ENCODE data around the gene SYNDIG1. TPM values are rescaled to one million over a fixed set of nuclear protein-coding genes. Genes with fewer than 3 reads are reported as not detected.
A peak's percentile ranks its signal among the peaks of the same experiment; 100 is the strongest.
"Not testable (repeated sequence)": the region's sequence is repeated elsewhere in the genome, so short reads cannot be mapped to it uniquely, and the experiment has no call there.

Gene SYNDIG1
- total RNA-seq, 3 donors from 2014 or later = not detected

DNA sequence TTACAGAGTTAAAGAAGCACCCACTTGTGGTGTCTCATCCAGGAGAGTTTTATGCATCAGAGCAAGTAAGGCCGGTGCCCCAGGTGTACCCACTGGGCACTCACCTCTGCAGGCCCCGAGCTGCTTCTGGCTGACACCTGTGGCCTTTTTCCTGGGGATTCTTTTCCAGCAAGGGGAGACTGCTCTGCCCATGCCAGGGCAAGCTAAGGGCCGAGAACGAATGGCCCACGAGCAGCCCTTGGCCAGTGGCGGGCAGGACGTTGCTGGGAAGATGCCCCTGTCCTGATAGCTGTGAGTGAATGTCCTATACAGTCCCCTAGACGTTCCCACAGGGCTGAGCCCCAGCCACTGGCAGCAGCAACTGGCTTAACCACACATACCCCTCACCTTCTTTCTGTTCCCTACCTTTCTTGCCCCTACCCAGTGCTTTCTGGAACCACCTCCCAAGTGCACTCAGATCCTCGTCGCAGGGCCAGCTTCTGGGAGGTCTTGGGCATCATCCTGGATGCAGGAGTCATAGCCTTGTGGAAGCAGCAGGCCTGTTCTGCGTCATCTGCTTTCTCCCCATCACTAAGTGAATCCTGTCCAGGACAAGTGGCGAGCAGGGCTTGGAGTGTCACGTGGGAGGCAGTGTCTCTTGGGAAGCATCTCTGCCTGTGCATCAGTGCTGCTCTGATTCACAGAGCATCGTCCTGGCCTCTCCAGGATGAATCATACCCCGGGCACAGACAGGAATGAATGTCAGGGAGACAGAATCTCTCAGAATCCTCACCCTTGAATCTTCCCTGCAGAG lies 32.5 kb downstream of the SYNDIG1 start:
- Mint-ChIP-seq H3K36me3 (ENCODE audit: insufficient read depth) (no peaks in the 10 kb centered on the region), H3K9me3 (no peaks in the 10 kb centered on the region), H3K27me3 (ENCODE audit: low read depth) (peaks cover 4% of the 10 kb centered on the region), H3K4me3 (no peak overlapping the region), H3K4me1 (ENCODE audit: low read depth) (no peaks in the 10 kb centered on the region)
- DNase-seq (no peak), ATAC-seq (no peak)

DNA sequence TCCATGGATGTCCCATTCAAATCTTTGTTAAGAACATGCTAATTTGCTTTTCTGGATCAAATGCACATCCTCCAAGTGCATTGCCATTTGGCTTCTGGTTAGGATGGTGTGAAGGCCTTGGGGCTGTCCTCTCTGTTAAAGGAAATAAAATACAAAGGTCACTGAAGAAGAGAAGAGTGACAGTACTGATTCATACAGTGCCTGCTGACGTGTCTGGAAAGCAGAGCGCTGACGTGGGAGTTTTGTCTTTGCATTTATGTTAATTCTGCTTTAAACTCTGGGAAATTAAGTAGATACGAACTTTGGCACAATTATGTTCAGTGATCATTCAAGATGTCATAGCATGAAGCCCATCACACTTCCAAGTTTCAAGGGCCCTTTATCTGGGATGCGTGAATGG lies 33.2 kb downstream of the SYNDIG1 start:
- Mint-ChIP-seq H3K36me3 (ENCODE audit: insufficient read depth) (no peaks in the 10 kb centered on the region), H3K4me3 (no peak overlapping the region), H3K4me1 (ENCODE audit: low read depth) (no peaks in the 10 kb centered on the region), H3K27me3 (ENCODE audit: low read depth) (peaks cover 5% of the 10 kb centered on the region), H3K9me3 (no peaks in the 10 kb centered on the region)
- ATAC-seq (no peak), DNase-seq (no peak)

DNA sequence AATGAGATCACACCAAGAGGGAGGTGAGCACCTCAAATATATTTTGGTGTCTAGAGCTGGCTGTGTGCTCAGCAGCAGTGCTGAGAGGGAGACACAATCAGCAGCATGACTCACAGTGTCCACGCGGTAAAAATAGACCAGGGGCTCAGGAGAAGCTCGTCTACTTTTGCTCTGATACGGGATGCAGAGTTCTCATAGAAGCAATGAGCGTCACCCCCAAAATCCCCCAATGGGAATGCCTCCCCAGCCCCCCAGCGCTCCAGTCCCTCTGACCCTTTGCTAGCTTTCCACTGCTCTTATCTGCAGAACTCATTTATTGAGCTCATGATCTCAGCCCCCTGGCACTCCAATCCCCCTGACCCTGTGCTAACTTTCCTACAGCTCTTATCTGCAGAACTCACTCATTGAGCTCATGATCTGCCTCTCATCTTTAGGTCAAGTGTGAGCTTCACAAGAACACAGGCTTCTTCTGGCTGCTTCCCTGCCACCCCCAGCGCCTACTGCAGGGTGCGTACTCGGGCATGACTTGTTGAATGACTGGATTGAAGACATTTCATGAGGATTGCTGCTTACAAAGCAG lies 34.0 kb downstream of the SYNDIG1 start:
- ATAC-seq (no peak), DNase-seq (no peak)
- Mint-ChIP-seq H3K9me3 (no peaks in the 10 kb centered on the region), H3K4me1 (ENCODE audit: low read depth) (no peaks in the 10 kb centered on the region), H3K27me3 (ENCODE audit: low read depth) (peaks cover 5% of the 10 kb centered on the region), H3K36me3 (ENCODE audit: insufficient read depth) (no peaks in the 10 kb centered on the region), H3K4me3 (no peak overlapping the region)

DNA sequence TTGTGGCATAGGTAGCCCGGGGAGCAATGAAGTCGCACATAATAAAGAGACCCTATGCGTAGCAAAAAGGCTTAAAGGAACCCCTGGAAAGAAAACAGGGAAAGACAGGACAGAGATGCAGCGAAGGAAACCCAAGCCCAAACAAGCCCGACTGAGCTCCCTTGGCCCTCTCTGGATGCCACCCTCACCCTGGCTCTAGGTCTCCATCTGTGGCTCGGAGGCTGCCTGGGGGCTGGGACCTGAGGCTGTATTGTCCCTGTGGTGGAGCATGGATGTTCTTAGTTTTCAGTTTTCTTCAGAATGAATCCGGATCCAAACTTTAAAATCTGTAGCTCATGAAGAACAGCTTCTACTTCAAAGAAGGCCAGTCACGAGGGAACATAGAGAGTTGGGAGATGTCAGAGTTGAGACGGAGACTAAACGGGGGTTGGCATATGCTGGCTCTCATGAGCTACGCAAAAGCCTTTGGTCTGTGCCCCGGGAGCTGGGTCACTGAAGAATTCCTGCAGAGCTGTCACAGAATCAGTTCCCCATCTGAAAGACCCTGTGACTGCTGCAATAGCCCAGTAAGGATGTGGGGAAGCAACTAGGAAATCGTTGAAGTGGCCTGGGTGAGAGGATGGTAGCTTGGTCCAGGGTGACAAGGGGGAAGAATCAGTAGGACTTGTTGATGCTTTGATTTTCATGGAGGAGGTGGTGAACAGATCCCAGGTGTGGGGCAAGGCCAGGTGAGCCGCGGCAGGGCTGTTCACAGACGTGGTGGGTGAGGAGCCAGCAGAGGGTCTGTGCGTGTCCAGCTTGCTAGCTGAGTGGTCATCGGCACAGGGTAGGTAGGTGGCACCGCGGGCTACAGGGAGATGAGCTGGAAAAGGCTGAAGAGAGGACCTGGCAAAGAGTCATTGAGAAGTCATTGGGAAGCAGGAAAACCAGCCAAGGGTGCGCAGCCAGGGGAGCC lies 35.2 kb downstream of the SYNDIG1 start:
- ATAC-seq (no peak), DNase-seq (no peak)
- no peaks in the 10 kb centered on the region for H3K4me1 Mint-ChIP-seq (ENCODE audit: low read depth)
- H3K27me3 Mint-ChIP-seq (ENCODE audit: low read depth) = peaks cover 5% of the 10 kb centered on the region
- no peak overlapping the region for H3K4me3 Mint-ChIP-seq
- H3K9me3 Mint-ChIP-seq = no peaks in the 10 kb centered on the region
- H3K36me3 Mint-ChIP-seq (ENCODE audit: insufficient read depth) = no peaks in the 10 kb centered on the region

DNA sequence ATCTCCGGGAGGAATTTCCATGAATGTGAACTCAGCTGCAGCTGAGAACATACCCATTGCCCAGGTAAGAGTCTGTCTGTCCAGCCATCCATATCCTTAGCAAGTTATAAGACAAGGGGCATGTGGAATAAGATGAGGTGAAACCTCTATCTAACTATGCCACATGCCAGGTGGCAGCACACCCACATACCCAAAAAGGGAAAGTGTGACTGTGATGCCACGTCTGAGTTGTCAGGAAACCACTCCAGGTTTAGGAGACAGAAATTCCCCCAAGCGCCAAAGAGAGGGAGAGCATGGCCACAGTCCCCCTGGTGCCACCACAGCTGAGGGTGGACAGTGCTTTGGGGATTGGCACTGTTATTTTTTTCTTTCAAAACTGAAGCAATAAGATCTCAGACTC lies 36.7 kb downstream of the SYNDIG1 start:
- ATAC-seq (no peak), DNase-seq (no peak)
- no peaks in the 10 kb centered on the region for H3K9me3 Mint-ChIP-seq
- H3K4me3 Mint-ChIP-seq = no peak overlapping the region
- H3K27me3 Mint-ChIP-seq (ENCODE audit: low read depth) = peaks cover 8% of the 10 kb centered on the region
- H3K4me1 Mint-ChIP-seq (ENCODE audit: low read depth) = no peaks in the 10 kb centered on the region
- H3K36me3 Mint-ChIP-seq (ENCODE audit: insufficient read depth) = no peaks in the 10 kb centered on the region

DNA sequence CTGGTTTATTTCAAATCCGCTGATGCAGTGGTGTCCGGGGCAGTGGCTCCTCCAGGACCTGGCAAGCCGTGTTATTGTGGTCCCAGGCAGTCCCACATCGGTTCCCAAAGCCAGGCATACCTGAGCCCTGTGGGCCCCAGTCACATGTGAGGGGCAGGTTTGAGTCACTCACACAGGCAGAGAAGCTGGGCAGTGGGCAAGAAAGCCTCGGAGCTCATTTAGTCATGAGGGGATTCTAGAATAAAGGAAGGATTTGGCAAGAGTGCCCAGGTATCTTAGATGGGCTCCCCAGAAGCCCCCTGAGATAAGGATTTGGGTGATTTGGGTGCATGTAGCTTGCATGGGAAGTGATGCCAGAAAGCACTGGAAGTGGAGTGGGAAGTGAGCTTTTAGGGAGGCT lies 37.3 kb downstream of the SYNDIG1 start:
- Mint-ChIP-seq H3K4me1 (ENCODE audit: low read depth) (no peaks in the 10 kb centered on the region), H3K9me3 (no peaks in the 10 kb centered on the region), H3K4me3 (no peak overlapping the region), H3K27me3 (ENCODE audit: low read depth) (peaks cover 12% of the 10 kb centered on the region), H3K36me3 (ENCODE audit: insufficient read depth) (no peaks in the 10 kb centered on the region)
- ATAC-seq (no peak), DNase-seq (no peak)

DNA sequence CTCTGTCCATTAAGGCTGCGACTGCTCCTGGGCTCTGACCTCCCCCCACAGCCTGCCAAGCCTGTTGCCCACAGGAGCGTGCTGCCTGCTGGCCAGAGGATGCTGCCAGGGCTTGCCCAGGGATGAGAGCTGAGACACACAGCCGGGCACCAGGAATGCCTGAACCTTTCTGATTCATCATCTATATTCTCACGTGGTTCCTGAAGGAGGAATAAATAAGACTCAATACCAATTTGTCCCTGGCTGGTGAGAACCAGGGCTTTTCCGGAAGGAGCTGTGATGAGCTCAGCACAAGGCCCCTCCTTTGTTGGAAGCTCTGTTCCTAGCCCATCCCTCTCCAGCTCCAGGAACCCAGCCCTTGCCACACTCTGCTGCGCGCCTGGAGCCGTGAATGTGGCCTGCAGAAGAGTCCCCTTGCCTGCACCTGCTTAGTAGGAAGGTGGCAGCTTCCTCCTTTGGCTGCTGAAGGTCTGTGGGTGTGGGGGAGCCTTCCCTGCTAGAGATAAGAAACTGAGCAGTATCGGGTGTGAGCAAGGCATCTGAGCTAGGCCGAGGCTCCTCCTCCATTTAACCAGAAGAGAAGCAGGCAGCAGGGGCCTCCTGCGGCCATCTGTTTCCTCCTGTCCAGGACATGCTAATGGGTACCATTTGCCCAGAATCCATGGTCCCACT lies 37.9 kb downstream of the SYNDIG1 start:
- Mint-ChIP-seq H3K4me1 (ENCODE audit: low read depth) (no peaks in the 10 kb centered on the region), H3K4me3 (no peak overlapping the region), H3K36me3 (ENCODE audit: insufficient read depth) (no peaks in the 10 kb centered on the region), H3K27me3 (ENCODE audit: low read depth) (peaks cover 14% of the 10 kb centered on the region), H3K9me3 (no peaks in the 10 kb centered on the region)
- DNase-seq = no peak
- ATAC-seq = no peak

DNA sequence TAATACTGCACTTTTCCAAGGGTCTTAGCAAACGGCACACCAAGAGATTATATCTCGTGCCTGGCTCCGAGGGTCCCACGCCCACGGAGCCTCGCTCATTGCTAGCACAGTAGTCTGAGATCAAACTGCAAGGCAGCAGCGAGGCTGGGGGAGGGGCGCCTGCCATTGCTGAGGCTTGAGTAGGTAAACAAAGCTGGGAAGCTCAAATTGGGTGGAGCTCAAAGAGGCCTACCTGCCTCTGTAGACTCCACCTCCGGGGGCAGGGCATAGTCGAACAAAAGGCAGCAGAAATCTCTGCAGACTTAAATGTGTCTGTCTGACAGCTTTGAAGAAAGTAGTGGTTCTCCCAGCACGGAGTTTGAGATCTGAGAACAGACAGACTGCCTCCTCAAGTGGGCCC lies 43.0 kb downstream of the SYNDIG1 start:
- not testable (repeated sequence) for H3K9me3 Mint-ChIP-seq; H3K4me3 Mint-ChIP-seq; H3K27me3 Mint-ChIP-seq (ENCODE audit: low read depth); H3K4me1 Mint-ChIP-seq (ENCODE audit: low read depth); ATAC-seq; H3K36me3 Mint-ChIP-seq (ENCODE audit: insufficient read depth); DNase-seq

DNA sequence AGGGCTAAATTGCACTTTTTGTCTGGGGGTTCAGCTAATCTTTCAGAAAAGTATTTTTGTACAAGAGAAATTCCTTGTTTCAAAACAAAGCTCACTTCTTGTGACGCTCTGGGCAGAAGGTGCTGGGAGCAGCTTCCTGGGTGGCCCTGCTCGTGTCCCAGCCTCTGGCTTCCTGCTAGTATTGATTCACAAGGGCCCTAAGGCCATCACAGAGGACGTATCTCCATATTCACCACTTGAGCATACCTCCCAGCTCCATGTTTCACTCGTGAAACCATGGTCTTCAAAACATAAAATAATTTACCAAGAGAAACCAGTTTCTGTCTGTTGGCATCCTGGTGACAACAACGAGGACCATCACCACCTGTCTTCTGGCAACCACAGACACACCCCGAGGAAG lies 49.1 kb downstream of the SYNDIG1 start:
- H3K27me3 Mint-ChIP-seq (ENCODE audit: low read depth) = peaks cover 1% of the 10 kb centered on the region
- H3K4me1 Mint-ChIP-seq (ENCODE audit: low read depth) = no peaks in the 10 kb centered on the region
- ATAC-seq = no peak
- no peaks in the 10 kb centered on the region for H3K36me3 Mint-ChIP-seq (ENCODE audit: insufficient read depth)
- no peak overlapping the region for H3K4me3 Mint-ChIP-seq
- no peaks in the 10 kb centered on the region for H3K9me3 Mint-ChIP-seq
- no peak for DNase-seq

DNA sequence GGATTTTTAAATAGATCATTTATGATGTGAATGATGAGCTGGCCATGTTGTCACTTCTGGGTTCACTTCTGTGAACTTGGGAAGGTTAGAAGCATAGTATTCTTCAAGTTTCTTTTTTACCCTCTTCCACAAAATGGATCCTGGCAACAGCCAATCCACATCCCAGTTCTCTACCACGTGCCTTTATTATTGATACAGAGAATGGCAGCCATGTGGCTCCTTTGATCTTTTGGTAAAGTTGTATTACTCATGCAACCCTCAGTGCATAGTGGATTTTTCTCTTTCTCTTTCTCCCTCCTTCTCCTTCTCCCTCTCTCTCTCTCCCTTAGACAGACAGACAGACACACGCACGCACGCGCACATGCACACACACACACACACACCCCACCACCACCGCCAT lies 50.0 kb downstream of the SYNDIG1 start:
- ATAC-seq (peak; percentile 43 to 51), DNase-seq (no peak)
- Mint-ChIP-seq H3K9me3 (no peaks in the 10 kb centered on the region), H3K4me3 (no peak overlapping the region), H3K36me3 (ENCODE audit: insufficient read depth) (no peaks in the 10 kb centered on the region), H3K27me3 (ENCODE audit: low read depth) (peaks cover 1% of the 10 kb centered on the region), H3K4me1 (ENCODE audit: low read depth) (no peaks in the 10 kb centered on the region)

DNA sequence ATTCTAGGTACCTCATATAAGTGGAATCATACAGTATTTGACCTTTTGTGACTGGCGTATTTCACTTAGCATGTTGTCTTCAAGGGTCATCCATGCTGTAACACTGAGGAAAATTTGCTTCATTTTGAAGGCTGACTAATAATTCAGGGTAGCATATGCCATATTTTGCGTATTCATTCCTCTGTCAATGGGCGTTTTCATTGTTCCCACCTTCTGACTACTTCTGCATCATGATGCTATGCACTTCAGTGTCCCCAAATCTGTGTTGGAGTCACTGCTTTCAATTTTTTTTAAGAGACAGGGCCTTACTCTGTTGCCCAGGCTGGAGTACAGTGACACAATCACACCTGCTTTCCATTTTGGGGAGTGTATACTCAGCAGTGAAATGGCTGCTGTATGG lies 51.6 kb downstream of the SYNDIG1 start:
- no peak overlapping the region for H3K4me3 Mint-ChIP-seq
- DNase-seq = no peak
- no peaks in the 10 kb centered on the region for H3K36me3 Mint-ChIP-seq (ENCODE audit: insufficient read depth)
- ATAC-seq = no peak
- H3K4me1 Mint-ChIP-seq (ENCODE audit: low read depth) = no peaks in the 10 kb centered on the region
- peaks cover 1% of the 10 kb centered on the region for H3K27me3 Mint-ChIP-seq (ENCODE audit: low read depth)
- H3K9me3 Mint-ChIP-seq = no peaks in the 10 kb centered on the region

DNA sequence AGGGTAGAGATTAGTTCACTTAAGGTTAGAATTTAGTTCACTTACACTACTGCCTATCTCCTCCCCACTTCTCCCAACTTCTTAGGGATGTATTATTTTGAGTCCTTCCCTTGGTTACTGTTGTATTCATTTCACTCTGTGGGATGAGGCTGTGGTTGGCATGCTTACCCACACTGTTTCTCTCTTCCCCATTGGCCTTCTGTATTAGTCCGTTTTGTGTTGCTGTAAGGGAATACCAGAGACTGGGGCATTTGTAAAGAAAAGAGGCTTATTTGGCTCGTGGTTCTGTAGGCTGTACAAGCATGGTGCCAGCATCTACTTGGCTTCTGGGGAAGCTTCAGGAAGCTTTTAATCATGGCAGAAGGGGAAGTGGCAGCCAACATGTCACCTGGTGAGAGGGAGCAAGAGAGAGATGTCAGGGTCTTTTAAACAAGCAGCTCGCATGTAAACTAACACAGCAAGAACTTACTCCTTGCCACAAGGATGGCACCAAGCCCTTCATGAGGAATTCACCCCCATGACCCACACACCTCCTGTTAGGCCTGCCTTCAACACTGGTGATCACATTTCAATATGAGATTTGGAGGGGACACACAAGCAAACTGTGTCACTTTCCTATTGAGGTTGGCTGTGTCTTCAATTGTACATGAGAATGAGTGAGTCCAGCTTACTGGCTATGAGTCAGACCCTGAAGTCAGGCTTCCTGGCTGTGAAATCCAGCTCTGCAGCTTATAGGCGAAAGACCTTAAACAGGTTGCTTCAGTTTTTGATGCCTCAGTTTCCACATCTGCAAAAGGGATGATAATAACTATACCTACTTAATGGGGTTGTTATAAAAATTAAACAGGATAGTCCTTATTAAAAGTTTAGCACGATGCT lies 53.3 kb downstream of the SYNDIG1 start:
- Mint-ChIP-seq H3K9me3 (no peaks in the 10 kb centered on the region), H3K36me3 (ENCODE audit: insufficient read depth) (no peaks in the 10 kb centered on the region), H3K4me1 (ENCODE audit: low read depth) (no peaks in the 10 kb centered on the region), H3K27me3 (ENCODE audit: low read depth) (peaks cover 5% of the 10 kb centered on the region), H3K4me3 (no peak overlapping the region)
- no peak for ATAC-seq
- DNase-seq = no peak

DNA sequence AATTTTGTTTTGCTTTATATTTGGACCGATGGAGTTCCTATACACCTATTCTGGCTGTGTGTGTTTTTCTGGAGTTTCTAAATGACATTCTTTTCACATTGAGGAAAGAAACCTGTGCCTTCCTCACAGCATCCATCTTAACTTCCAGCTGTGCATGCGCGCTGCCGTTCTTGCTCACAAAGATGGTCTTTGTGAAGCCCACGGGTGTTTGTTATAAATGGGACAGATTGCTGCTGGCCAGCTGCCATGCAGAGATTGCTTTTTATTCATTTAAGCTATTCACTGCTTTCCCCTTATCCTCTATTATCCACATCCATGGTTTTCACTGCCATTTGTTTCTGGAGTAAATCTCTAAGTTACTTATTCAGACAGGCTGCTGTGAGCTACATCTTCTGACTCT lies 54.2 kb downstream of the SYNDIG1 start:
- no peaks in the 10 kb centered on the region for H3K4me1 Mint-ChIP-seq (ENCODE audit: low read depth)
- H3K9me3 Mint-ChIP-seq = no peaks in the 10 kb centered on the region
- DNase-seq (no peak), ATAC-seq (no peak)
- H3K27me3 Mint-ChIP-seq (ENCODE audit: low read depth) = peaks cover 5% of the 10 kb centered on the region
- no peaks in the 10 kb centered on the region for H3K36me3 Mint-ChIP-seq (ENCODE audit: insufficient read depth)
- no peak overlapping the region for H3K4me3 Mint-ChIP-seq

All from activated T-cell treated with anti-CD3 and anti-CD28 coated beads, Interleukin-2, amount 50 U/mL, for 4 hours (primary cell).